Medulla oblongata (tissue), 1 donor: ENCODE measurements around the gene EIF5A2.
"Not testable (repeated sequence)": the region's sequence is repeated elsewhere in the genome, so short reads cannot be mapped to it uniquely, and the experiment has no call there.

ENCODE experiments used
- DNase-seq: peaks from one replicate; pipeline ENCODE4 v3.0.0-alpha.2; 2015; ENCODE audit errors: extremely low spot score

Gene EIF5A2

DNA sequence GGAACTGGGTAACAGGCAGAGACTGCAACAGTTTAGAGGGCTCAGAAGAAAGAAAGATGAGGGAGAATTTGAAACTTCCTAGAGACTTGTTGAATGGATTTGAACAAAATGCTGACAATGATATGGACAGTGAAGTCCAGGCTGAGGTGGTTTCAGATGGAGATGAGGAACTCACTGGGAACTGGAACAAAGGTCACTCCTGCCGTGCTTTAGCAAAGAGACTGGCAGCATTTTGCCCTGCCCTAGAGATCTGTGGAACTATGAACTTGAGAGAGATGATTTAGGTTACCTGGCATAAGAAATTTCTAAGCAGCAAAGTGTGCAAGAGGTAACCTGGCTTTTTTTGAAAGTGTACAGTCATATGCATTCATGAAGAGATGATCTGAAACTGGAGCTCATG is 11.7 kb downstream of the EIF5A2 start:
- no peak for DNase-seq

- DNase-seq = not testable (repeated sequence)
Measured at GRCh38 chr3:170896333-170896732, 12.1 kb downstream of the EIF5A2 start.

DNA sequence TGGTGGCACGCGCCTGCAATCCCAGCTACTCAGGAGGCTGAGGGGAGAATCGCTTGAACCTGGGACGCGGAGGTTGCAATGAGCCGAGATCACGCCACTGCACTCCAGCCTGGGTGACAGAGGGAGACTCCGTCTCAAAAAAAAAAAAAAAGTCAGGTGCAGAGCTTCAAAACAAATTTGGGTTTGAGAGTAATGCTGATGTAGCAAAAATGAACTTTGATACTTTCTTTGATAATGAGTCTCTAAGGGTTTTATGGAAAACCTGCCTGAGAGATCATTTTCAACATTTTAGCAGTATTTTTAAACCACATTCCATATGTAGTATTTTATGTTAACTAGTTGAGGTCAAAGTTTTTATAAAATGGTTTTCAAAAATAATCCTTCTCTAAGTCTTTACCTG is 14.5 kb downstream of the EIF5A2 start:
- DNase-seq = no peak

DNA sequence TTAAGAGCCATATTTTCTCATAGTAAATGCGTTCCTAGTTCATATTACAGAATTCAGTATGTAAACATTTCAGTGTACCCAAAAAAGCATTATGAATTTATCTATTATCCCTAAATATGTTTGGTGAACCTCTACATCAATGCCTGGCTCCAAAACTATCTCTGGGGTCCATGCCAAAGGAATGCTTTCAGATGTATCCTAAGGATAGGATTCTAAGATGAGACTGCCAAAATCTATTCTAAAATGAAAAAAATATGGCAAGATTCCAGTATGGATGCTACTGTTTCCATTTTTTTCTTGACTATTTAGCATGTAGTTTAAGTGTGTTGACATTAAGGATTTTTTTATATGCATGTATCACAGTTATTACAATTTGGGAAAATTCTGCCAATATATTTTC is 18.8 kb downstream of the EIF5A2 start:
- no peak for DNase-seq

DNA sequence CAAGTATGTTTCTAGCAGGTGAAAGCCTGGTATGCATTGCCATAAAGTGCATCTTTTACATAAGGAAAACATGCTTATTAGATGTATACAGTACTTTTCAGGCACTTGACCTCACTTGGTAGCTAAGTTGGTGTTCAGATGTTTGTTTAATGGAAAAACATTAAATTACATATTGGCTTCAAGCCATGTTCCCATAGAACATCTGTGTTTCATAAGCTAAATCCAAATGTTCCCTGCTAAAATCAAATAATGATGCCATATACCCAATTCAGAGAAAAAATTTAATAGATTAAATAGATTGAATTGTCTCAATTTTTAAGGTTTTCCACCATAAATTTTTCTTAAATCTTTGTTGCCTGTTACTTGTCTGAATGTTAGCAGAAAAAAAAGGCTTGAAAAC is 19.3 kb downstream of the EIF5A2 start:
- DNase-seq = no peak

- not testable (repeated sequence) for DNase-seq
Measured at GRCh38 chr3:170884109-170884930, 24.1 kb downstream of the EIF5A2 start.

DNA sequence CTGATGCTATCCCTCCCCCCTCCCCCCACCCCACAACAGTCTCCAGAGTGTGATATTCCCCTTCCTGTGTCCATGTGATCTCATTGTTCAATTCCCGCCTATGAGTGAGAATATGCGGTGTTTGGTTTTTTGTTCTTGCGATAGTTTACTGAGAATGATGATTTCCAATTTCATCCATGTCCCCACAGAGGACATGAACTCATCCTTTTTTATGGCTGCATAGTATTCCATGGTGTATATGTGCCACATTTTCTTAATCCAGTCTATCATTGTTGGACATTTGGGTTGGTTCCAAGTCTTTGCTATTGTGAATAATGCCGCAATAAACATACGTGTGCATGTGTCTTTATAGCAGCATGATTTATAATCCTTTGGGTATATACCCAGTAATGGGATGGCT is 29.7 kb downstream of the EIF5A2 start:
- not testable (repeated sequence) for DNase-seq

DNA sequence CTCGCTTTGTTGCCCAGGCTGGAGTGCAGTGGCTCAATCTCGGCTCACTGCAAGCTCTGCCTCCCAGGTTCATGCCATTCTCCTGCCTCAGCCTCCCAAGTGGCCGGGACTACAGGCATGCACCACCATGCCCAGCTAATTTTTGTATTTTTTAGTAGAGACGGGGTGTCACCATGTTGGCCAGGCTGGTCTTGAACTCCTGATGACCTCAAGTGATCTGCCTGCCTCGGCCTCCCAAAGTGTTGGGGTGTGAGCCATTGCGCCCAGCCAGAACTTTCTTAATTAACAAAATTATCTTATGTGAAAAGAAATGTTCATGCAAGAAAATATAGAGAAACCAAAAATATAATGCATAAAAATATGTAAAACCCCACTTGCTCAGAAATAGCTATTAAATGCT is 31.1 kb downstream of the EIF5A2 start:
- DNase-seq = not testable (repeated sequence)

DNA sequence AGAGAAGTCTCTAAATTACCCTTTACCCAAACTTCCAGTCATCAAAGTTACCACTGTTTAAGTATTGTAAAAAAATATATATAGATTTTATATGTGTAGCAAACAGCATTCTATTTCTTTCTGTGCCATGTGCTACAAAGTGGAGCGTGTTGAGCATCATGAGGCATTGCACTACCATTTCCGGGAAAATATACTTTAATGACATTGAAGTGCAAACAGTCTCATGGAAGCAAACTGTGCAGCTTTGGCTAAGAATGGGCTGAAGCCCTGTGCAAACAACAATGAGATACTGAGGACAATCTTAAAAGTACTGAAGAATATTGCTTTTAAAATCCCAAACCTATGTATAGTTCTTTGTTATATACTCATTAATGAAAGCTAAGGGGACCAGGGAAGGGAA is 31.9 kb downstream of the EIF5A2 start:
- no peak for DNase-seq

DNA sequence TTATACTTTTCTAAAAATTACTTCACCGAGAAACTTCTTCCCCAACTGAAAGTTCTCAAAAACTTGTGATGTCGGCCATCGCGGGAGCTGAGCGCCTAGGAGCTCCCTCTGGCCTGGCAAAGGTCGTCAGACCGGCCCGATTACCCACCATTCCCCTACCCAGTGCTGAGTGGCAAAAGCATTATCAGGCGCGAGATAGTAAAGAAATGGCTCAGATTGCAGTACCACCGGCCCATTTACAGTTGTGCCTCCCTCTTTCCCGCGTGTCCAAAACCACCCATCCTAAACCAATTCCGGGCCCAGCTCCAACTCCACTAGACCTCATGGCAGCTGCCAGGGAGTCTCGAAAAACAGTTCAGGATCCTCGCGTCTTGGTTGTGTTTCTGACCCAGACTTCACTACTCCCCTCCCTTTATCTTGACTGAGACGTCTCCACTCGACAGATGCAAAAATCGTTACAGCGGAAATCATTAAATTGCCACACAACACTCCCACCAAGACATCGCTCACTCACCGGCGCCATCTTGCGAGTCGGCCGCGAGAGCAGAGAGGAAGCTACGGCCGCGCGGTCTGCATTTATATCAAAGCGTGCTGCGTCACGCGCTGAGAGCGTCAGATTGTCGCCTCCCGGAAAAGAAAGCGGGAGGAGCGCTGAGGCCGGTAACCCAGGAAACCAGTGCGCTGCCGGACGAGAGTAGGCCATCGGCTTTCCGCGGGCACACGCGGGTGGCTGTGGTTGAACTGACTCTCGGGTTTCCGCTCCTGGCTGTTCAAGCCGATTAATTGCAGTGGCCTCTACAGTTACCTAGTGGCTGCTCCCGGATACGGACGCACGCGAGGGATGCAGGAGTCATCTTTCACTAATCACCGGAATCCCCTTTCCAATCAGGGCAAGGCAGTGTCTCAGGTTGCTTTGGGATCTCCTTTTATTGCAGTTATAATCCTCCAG is 38.5 kb downstream of the EIF5A2 start, which contains the start of gene RPL22L1:
RPL22L1 (minus strand) TSS at position 551 of the 949 bp plus-strand sequence; CDS start at position 523, 28 bp downstream.
- peak; percentile 97 for DNase-seq

DNA sequence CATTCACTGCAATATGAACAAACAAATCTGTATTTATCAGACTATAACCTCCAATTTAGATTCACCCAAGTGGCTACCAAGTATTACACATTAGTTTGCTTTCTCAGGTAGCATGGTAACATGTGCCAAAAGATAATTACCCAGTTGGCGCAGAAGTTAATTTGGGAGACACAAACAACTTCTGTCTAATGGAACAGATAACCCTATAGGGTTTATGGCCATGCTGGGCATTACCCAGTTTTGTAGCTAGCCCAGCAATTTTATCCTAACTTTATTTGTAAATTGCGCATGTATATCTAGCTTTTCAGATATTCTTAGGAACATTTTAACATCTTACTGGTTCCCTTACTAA is 39.2 kb downstream of the EIF5A2 start:
- DNase-seq = no peak

DNA sequence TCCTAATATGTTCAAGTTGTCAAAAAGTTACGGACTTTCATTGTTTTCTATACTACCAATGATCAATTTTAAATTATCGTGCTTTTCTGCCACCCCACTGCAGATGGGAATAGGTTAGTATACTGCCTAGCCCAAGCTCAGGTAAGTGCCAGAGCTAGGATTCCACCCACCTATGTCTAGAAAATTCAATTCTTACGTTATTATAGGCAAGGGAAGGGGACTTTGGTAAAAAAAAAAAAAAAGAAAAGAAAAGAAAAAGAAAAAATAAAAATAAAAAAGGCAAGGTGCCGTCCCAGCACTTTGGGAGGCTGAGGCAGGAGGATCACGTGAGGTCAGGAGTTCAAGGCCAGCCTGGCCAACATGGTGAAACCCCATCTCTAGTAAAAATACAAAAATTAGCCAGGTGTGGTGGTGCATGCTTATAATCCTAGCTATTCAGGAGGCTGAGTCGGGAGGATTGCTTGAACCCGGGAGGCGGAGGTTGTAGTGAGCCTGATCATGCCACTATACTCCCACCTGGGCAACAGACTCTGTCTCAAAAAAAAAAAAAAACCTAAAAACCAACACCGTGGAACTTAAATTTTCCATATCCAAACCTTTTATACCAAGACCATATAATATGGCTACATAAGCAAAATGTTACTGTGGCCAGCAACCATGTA is 39.7 kb downstream of the EIF5A2 start:
- DNase-seq = no peak

GRCh38 chr3:170867143-170867937 is 41.1 kb downstream of the EIF5A2 start:
- peak; percentile 27 for DNase-seq

DNA sequence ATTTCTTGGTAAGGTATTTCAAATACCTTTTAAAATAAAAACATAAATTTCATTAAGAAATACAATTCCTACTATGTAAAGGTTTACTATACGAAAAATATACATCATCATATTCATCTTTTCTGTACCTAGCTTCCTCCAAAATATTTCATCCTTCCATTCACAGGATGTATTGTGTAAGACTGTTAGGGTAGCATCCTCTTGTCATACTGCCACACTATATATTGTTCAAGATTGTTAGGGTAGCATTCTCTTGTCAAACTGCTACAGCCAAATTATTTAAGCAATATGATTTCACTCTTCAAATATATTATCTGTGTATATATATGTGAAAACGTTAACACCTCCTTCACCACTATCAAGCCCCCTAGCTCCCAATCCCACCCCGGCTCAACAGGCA is 41.9 kb downstream of the EIF5A2 start:
- DNase-seq = no peak

DNA sequence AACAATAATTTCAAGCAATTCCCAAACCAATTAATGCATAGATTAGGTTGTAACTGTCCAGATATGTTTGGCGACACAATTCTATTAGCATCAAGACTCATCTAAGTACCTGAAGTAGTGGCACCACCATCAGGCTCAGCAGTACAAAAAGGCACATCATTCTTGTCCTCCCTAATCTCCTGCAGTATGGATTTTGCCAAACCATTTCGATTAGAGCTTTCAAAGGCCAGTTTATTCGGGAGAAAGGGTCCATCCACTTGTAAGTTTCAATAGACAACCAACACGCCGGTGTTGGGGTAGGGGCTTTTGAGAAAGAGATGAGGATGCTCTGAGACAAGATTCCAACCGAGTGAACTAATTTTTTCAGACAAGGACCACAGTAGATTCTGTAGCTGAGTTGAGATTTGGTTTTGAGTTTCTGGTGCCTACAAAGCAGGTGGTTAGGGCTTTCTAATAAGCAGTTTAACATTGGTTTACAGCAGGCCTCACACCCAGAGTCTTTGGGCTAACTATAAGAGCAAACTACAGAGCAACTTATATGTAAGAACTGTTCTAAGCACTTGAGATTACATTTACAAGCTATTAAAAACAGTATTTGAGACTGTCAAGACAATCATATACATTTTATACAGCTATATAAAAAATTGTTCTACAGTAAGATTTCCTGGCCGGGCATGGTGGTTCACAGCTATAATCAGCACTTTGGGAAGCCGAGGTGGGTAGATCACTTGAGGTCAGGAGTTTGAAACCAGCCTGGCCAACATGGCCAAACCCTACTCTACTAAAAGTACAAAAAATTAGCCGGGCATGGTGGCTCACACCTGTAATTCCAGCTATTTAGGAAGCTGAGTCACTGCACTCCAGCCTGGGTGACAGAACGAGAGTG is 43.0 kb downstream of the EIF5A2 start:
- DNase-seq = no peak

- DNase-seq = no peak
Measured at GRCh38 chr3:170864525-170865208, 43.8 kb downstream of the EIF5A2 start.

DNA sequence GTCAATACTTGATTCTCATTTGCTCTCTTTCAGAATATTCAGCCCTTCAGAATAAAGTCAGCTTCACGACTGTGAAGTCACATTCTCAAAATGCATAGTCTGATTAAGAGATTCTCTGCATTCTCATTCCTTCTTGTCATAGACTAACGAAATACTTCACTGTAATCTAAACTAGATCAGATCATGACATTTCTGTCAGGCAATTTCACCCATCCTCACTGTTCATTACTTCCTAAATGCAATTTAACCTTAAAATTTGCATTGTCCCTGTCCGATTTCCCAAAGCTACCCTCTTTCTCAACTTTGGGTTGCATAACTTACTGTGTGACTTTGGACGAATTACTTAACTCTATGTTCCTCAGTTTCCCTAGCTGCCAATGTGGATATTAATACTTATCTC is 44.6 kb downstream of the EIF5A2 start:
- no peak for DNase-seq

GRCh38 chr3:170862618-170863374 is 45.6 kb downstream of the EIF5A2 start:
- no peak for DNase-seq

- no peak for DNase-seq
Measured at GRCh38 chr3:170858599-170858998, 49.8 kb downstream of the EIF5A2 start.
